GM12865 (cell line): ENCODE measurements around the gene TBL1XR1.

Source experiments
- DNase-seq: peaks from one replicate; pipeline ENCODE4 v3.0.0; 2010; ENCODE audit warnings: low read depth
- H3K4me3 ChIP-seq: 2 replicates; pipeline ENCODE4 v1.5.1; 2011; ENCODE audit warnings: mild to moderate bottlenecking, low read depth, low read length, control low read depth
- TF ChIP-seq, protein P1 (sequence below): IDR thresholded peaks from 2 replicates; pipeline ENCODE4 v1.5.1; 2011; ENCODE audit warnings: low read length, control low read depth, low read depth, inconsistent platforms; ENCODE audit not compliant: insufficient read depth; ENCODE audit errors: missing control alignments

Gene TBL1XR1

DNA sequence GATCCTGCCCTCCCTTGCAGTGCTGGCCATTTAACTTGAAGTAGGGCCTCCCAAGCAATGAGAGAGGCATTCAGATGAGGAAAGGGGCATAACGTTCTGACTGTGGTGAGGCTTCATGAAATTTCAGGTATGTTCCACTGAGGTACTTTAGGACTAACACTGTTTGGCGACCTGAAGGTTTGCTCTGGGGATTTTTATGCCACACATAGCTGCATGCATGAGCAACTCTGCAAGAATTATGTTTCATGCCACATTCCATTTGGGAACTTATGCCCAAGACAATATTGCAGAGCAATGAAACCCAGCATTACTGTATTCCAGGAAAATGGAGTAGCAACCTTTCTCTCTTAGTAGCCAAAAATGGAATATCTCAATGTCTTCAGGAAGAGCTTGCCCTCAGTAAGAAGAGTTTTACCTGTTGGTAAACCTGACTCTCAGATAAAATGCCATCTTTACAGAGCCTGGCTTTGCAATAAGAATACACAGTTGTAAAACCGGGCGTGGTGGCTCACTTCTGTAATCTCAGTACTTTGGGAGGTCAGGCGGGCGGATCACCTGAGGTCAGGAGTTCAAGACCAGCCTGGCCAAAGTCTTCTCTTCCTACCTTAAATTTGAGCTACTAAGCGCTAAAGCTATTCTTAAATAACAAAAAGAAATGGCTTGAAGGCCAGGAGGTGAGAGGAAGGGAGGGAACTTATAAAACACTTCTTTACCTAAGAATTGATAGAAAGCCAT lies 16.7 kb upstream of the TBL1XR1 start:
- DNase-seq = no peak
- TF ChIP-seq, protein P1, sequence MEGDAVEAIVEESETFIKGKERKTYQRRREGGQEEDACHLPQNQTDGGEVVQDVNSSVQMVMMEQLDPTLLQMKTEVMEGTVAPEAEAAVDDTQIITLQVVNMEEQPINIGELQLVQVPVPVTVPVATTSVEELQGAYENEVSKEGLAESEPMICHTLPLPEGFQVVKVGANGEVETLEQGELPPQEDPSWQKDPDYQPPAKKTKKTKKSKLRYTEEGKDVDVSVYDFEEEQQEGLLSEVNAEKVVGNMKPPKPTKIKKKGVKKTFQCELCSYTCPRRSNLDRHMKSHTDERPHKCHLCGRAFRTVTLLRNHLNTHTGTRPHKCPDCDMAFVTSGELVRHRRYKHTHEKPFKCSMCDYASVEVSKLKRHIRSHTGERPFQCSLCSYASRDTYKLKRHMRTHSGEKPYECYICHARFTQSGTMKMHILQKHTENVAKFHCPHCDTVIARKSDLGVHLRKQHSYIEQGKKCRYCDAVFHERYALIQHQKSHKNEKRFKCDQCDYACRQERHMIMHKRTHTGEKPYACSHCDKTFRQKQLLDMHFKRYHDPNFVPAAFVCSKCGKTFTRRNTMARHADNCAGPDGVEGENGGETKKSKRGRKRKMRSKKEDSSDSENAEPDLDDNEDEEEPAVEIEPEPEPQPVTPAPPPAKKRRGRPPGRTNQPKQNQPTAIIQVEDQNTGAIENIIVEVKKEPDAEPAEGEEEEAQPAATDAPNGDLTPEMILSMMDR = no peak
- H3K4me3 ChIP-seq = no peak overlapping the region

DNA sequence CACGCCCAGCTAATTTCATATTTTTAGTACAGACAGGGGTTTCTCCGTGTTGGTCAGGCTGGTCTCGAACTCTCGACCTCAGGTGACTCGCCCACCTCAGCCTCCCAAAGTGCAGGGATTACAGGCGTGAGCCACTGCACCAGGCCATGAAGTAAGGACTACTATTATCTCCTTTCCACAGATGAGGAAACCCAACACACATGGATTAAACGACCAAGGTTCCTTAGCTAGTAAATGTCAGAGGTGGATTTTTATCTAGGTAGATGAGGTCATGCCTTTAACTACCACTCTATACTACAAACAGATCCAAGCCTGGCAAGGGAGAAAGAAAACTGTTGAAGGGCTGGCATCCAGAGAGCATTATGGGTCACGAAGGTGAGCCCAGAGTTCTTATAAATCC lies 15.5 kb upstream of the TBL1XR1 start:
- no peak for DNase-seq
- H3K4me3 ChIP-seq = no peak overlapping the region
- TF ChIP-seq, protein P1 = no peak

DNA sequence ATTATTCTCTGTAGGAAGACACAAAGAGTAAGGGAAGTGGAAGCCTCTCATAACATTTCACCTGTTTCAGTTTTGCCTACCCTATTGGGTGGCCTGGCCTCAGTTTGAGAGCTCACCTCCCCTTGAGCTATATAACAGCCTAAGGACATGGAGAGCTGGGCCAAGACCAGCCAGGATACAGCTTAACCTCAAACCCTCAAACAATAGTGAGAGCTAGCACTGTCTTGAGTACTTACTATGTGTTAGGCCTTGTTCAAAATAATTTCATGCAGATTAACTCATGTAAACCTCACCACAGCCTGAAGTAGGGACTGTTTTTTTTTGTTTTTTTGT lies 15.0 kb upstream of the TBL1XR1 start:
- no peak overlapping the region for H3K4me3 ChIP-seq
- TF ChIP-seq, protein P1 = no peak
- DNase-seq = no peak

DNA sequence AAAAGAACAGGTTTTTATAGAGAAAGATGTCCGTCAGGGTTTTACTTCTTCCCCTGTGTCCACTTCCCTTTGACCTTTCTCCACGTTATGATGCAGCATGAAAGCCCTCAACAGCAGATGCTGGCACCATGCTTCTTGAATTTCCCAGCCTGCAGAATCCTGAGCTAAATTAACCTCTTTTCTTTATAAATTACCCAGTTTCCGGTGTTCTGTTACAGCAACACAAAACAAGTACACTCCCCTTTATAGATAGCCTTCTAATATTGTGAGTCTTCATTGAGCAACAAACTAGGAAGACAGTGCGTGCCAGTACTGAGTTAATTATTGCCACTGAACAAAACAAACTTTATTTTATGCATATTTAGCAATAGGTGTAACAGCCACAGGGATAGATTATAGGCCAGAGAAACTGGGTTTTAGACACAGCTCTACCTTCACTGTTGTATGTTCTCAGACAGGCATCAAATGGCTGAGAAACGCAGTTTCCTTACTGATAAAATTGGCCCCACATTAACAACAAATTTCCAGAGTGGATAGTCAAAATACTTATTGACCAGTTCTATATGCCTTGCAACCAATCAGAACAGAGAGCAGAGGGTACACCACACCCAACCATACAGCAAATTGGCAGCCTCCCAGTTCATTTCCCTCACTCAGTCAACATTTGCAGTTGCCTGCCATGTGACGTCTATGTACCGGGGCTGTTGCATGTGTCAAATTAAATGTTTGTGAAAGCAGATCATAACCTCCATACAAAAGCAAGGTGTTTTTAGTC lies 14.4 kb upstream of the TBL1XR1 start:
- TF ChIP-seq, protein P1 = no peak
- H3K4me3 ChIP-seq = no peak overlapping the region
- no peak for DNase-seq

DNA sequence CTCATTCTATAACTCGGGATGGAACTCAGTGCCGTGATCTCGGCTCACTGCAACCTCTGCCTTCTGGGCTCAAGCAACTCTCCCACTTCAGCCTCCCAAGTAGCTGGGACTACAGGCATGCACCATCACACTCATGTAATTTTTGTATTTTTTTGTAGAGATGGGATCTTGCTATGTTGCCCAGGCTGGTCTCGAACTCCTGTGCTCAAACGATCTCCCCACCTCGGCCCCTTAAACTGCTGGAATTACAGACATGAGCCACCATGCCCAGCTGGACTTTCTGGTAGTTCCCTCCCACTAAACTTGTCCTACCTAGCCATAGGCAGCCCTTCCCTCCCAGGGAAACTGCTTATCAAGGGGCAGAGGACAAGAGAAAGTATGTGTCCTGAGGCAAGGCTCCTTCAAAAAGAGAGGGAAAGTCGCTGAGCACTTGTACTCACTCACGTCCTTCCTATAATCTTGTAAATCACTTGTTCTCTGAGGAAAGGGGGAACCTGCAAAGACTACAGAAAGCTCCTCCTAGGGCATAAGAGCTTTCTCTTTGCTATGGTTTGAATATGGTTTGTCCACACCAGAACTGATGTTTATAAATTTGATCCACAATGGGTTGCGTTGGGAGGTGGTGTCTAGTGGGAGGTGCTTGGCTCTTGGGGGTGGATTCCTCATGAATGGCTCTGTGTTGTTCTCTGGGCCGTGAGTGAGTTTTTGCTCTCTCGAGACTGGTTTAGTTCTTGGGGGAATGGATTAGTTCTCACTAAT lies 13.6 kb upstream of the TBL1XR1 start:
- DNase-seq = no peak
- H3K4me3 ChIP-seq = no peak overlapping the region
- TF ChIP-seq, protein P1 = no peak

DNA sequence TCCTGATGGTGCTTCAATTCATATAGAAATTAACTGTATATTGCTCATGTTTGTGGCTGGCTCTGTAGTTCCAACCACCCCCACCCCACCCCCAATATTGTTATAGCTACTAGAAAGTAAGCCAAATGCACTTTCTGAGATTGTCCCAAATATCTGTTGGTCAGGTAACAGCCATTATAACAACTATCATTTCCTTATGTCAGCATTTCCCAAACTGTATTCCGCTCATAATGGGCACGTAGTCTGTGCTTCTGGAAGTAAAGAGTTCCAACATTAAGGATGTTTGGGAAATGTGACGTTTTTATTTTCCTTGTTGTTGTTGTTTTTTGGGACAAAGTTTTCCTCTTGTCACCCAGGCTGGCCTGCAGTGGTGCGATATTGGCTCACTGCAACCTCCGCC lies 12.2 kb upstream of the TBL1XR1 start:
- TF ChIP-seq, protein P1 = no peak
- DNase-seq = no peak
- H3K4me3 ChIP-seq = no peak overlapping the region
